Erythroblast (primary cell): Measurements from ENCODE around the gene DMD.

ENCODE experiments used
- GATA1 ChIP-seq: IDR thresholded peaks from 2 replicates; pipeline ENCODE4 v1.6.1; 2011; ENCODE audit warnings: low read depth, mild to moderate bottlenecking, control low read depth, low read length, moderate library complexity
- POLR2A ChIP-seq: IDR thresholded peaks from 2 replicates; pipeline ENCODE4 v1.6.1; 2011; ENCODE audit warnings: mild to moderate bottlenecking, low read length

- TF ChIP-seq POLR2A = no peak
- TF ChIP-seq GATA1 = no peak
Measured at GRCh38 chrX:32116047-32116446, 1095.3 kb downstream of the DMD start.
